ENCODE data around the gene RBM6. TPM values are rescaled to one million over a fixed set of nuclear protein-coding genes. Genes with fewer than 3 reads are reported as not detected.

The RBM6 gene
- total RNA-seq, 1 experiment from 2014 or later, result 58.3 TPM

DNA sequence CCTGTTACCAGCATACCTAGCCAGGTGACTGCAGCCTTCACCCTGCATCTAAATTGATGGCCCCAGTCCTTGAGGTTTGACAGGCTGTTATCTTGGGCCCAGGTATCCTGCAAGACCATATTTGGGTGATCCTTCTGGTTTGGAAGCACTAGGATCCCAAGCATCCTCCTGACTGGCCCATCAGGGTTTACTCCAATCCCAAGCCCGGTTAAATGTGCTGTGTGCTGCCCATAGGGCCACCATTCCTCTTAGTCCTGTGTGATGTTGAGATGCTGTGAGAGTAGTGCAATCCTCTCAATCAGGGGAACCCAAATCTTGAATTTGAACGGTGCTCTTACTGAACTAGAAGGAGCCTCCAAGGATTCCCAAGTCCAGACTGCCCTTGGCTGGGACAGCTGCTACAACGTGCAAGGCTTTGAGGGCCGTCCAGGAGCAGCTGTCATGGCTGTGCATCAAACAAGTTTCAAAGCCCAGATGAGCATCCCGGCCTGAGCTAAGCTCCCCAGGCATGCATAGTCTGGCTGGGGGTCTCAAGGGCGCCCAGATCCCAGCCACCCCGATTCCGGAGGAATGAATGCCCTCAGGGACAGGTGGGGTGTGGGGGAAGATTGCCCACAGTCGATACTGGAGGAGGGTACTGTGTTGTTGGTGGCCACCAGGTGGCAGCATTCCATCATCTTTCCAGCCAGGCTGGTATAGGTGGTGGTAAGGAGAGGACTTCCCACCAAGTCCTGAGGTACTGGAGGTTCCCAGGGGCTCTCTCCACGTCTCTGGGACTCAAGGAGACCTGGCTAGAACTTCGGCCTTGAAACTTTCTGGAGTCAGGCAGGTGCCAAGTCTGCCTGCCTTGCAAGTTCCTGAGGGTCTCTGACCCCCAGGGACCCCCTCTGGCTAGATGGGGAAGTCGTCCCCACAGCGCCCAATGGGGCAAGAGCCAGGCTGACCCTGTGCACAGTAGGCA, 181.4 kb downstream of the RBM6 start:
- RAD21 ChIA-PET (ENCODE audit: low non-redundant PET in 1 of 2, low total read pairs in 2 of 2, uncharacterized antibody in 2 of 2, unreplicated experiment in 2 of 2), result no interaction called here
- POLR2A ChIA-PET, result no interaction called here
- peak; percentile 56 for DNase-seq (ENCODE audit: low read depth, low spot score)
- no peaks in the 10 kb centered on the region for H3K27me3 ChIP-seq (ENCODE audit: insufficient read depth, low read length)
- H4K20me1 ChIP-seq (ENCODE audit: insufficient read depth), result no peaks in the 10 kb centered on the region
- intact Hi-C loops (cut with micrococcal nuclease), result loop anchor here (1.0 to 5.0 kb wide), 3 partner anchors 68 to 151 kb away; no protein-coding TSS in a partner anchor
- BruUV-seq (replicated peaks), result no TSS peak
- H3K4me3 ChIP-seq (replicated peaks in 1 of 2; ENCODE audit: low read depth in 1 of 2, low read length in 2 of 2), result no peak overlapping the region
- no peaks in the 10 kb centered on the region for H3K9me3 ChIP-seq (ENCODE audit: control insufficient read depth in 1 of 2, insufficient read depth in 1 of 2, low read depth in 1 of 2, low read length in 2 of 2)
- H3K9me2 ChIP-seq (ENCODE audit: insufficient read depth), result no peaks in the 10 kb centered on the region
- H3K36me3 ChIP-seq (ENCODE audit: control insufficient read depth in 1 of 2, insufficient read depth in 2 of 2, low read length in 2 of 2), result peaks cover 30 to 31% of the 10 kb centered on the region in 2 experiments
- TF ChIP-seq SIN3A (IDR thresholded peaks at IDR 0.05; ENCODE audit: low read depth) (no peak), JUND (IDR thresholded peaks at IDR 0.05) (no peak), RAD21 (IDR thresholded peaks at IDR 0.05; ENCODE audit: low read depth) (peak; percentile 91), CTCF (IDR thresholded peaks at IDR 0.05 in 2 of 3, conservative IDR thresholded peaks at IDR 0.05 in 1 of 3; ENCODE audit: borderline replicate concordance in 1 of 3, insufficient read depth in 1 of 3, low read depth in 2 of 3, low read length in 2 of 3) (peak; percentile 81 to 84 (median 82)), EZH2phosphoT487 (IDR thresholded peaks at IDR 0.05; ENCODE audit: borderline replicate concordance) (no peak)
- TF ChIP-seq, protein P1, sequence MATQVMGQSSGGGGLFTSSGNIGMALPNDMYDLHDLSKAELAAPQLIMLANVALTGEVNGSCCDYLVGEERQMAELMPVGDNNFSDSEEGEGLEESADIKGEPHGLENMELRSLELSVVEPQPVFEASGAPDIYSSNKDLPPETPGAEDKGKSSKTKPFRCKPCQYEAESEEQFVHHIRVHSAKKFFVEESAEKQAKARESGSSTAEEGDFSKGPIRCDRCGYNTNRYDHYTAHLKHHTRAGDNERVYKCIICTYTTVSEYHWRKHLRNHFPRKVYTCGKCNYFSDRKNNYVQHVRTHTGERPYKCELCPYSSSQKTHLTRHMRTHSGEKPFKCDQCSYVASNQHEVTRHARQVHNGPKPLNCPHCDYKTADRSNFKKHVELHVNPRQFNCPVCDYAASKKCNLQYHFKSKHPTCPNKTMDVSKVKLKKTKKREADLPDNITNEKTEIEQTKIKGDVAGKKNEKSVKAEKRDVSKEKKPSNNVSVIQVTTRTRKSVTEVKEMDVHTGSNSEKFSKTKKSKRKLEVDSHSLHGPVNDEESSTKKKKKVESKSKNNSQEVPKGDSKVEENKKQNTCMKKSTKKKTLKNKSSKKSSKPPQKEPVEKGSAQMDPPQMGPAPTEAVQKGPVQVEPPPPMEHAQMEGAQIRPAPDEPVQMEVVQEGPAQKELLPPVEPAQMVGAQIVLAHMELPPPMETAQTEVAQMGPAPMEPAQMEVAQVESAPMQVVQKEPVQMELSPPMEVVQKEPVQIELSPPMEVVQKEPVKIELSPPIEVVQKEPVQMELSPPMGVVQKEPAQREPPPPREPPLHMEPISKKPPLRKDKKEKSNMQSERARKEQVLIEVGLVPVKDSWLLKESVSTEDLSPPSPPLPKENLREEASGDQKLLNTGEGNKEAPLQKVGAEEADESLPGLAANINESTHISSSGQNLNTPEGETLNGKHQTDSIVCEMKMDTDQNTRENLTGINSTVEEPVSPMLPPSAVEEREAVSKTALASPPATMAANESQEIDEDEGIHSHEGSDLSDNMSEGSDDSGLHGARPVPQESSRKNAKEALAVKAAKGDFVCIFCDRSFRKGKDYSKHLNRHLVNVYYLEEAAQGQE (IDR thresholded peaks at IDR 0.05; ENCODE audit: low read depth), result no peak
- peak; percentile 94 for ATAC-seq
- no peaks in the 10 kb centered on the region for H3K4me1 ChIP-seq (ENCODE audit: control insufficient read depth in 1 of 2, insufficient read depth in 2 of 2, low read length in 2 of 2)
- H3K27ac ChIP-seq (ENCODE audit: low read depth, low read length), result no peak overlapping the region
- CTCF ChIA-PET, result interaction anchor here (1.2 to 2.9 kb wide), 3 partner anchors 68 to 105 kb away, joined by 4 to 13 read pairs (median 4); partner anchors contain the start of gene GNAT1
- H3K4me2 ChIP-seq (ENCODE audit: low read length), result no peak overlapping the region
- no peaks in the 10 kb centered on the region for H3K79me2 ChIP-seq (ENCODE audit: insufficient read depth, low read length)
- H2AFZ ChIP-seq (ENCODE audit: low read depth, low read length, poor library complexity, severe bottlenecking), result no peak overlapping the region
- H3K9ac ChIP-seq (ENCODE audit: low read length), result no peak overlapping the region
